Astrocyte (in vitro differentiated cells and primary cell): ENCODE measurements around the gene MECP2. TPM values are rescaled to one million over a fixed set of nuclear protein-coding genes. Genes with fewer than 3 reads are reported as not detected.

ENCODE experiments used
- DNase-seq: peaks from one replicate; pipeline ENCODE4 v3.0.0-alpha.2; 2010; ENCODE audit warnings: low read depth
- FAIRE-seq: peaks from 2 replicates; lab custom pipeline; 2011; peaks lifted over from hg19 to GRCh38; lab: Jason Lieb, UNC
- H2AFZ ChIP-seq: 2 replicates; pipeline ENCODE4 v1.6.0; 2012; ENCODE audit warnings: low read depth, low read length, inconsistent platforms
- H3K27ac ChIP-seq: 2 replicates; pipeline ENCODE4 v1.5.1; 2011; ENCODE audit warnings: low read depth, low read length, inconsistent platforms
- H3K27me3 ChIP-seq: 2 replicates; pipeline ENCODE4 v1.6.0; 2011; ENCODE audit warnings: low read length, inconsistent platforms; ENCODE audit not compliant: insufficient read depth
- H3K36me3 ChIP-seq: 2 replicates; pipeline ENCODE4 v1.5.1; 2011; ENCODE audit warnings: low read length, inconsistent platforms; ENCODE audit not compliant: insufficient read depth
- H3K4me1 ChIP-seq: 2 replicates; pipeline ENCODE4 v1.5.1; 2011; ENCODE audit warnings: low read length, inconsistent platforms; ENCODE audit not compliant: insufficient read depth
- H3K4me2 ChIP-seq: 2 replicates; pipeline ENCODE4 v1.6.0; 2012; ENCODE audit warnings: low read length, inconsistent platforms
- H3K4me3 ChIP-seq: 2 replicates; pipeline ENCODE4 v1.5.1; 2011; ENCODE audit warnings: low read depth, mild to moderate bottlenecking, low read length, inconsistent platforms; ENCODE audit not compliant: insufficient read depth
- H3K79me2 ChIP-seq: 2 replicates; pipeline ENCODE4 v1.6.0; 2012; ENCODE audit warnings: mild to moderate bottlenecking, low read length, inconsistent platforms; ENCODE audit not compliant: insufficient read depth
- H3K9ac ChIP-seq: 2 replicates; pipeline ENCODE4 v1.6.0; 2012; ENCODE audit warnings: mild to moderate bottlenecking, low read length, inconsistent platforms
- H3K9me3 ChIP-seq: 2 replicates; pipeline ENCODE4 v1.5.1; 2012; ENCODE audit warnings: low read depth, mild to moderate bottlenecking, low read length, inconsistent platforms; ENCODE audit not compliant: insufficient read depth
- H4K20me1 ChIP-seq: 2 replicates; pipeline ENCODE4 v1.6.0; 2012; ENCODE audit warnings: low read length, inconsistent platforms; ENCODE audit not compliant: insufficient read depth
- H3K27ac Mint-ChIP-seq: one replicate; pipeline ENCODE4 v1.8.0; 2021; ENCODE audit warnings: mild to moderate bottlenecking, mixed read lengths; ENCODE audit not compliant: unreplicated experiment
- H3K27me3 Mint-ChIP-seq: one replicate; pipeline ENCODE4 v1.8.0; 2021; ENCODE audit warnings: low read depth, mixed read lengths; ENCODE audit not compliant: unreplicated experiment
- H3K36me3 Mint-ChIP-seq: one replicate; pipeline ENCODE4 v1.8.0; 2021; ENCODE audit warnings: low read depth, mixed read lengths; ENCODE audit not compliant: unreplicated experiment
- H3K4me1 Mint-ChIP-seq: one replicate; pipeline ENCODE4 v1.8.0; 2021; ENCODE audit warnings: low read depth, mixed read lengths; ENCODE audit not compliant: unreplicated experiment
- H3K4me3 Mint-ChIP-seq: one replicate; pipeline ENCODE4 v1.8.0; 2021; ENCODE audit warnings: mild to moderate bottlenecking, moderate library complexity, mixed read lengths; ENCODE audit not compliant: unreplicated experiment
- H3K9me3 Mint-ChIP-seq: one replicate; pipeline ENCODE4 v1.8.0; 2021; ENCODE audit warnings: mild to moderate bottlenecking, mixed read lengths; ENCODE audit not compliant: unreplicated experiment
- EZH2 ChIP-seq: IDR thresholded peaks from 2 replicates; pipeline ENCODE4 v1.6.1; 2012; ENCODE audit warnings: mild to moderate bottlenecking, low read length, inconsistent platforms; ENCODE audit not compliant: insufficient read depth
- total RNA-seq: library from RNA; stranded (reverse); gene quantifications from 2 replicates; pipeline ENCODE4 v1.2.1, GENCODE V29; 2021
- TF ChIP-seq, protein P1 (sequence below): IDR thresholded peaks from 2 replicates; pipeline ENCODE4 v1.5.1; 2011; ENCODE audit warnings: low read depth, mild to moderate bottlenecking, inconsistent platforms, low read length, moderate library complexity; ENCODE audit not compliant: insufficient read depth

The MECP2 gene
- total RNA-seq, 1 donor from 2014 or later, result 36.2 TPM

DNA sequence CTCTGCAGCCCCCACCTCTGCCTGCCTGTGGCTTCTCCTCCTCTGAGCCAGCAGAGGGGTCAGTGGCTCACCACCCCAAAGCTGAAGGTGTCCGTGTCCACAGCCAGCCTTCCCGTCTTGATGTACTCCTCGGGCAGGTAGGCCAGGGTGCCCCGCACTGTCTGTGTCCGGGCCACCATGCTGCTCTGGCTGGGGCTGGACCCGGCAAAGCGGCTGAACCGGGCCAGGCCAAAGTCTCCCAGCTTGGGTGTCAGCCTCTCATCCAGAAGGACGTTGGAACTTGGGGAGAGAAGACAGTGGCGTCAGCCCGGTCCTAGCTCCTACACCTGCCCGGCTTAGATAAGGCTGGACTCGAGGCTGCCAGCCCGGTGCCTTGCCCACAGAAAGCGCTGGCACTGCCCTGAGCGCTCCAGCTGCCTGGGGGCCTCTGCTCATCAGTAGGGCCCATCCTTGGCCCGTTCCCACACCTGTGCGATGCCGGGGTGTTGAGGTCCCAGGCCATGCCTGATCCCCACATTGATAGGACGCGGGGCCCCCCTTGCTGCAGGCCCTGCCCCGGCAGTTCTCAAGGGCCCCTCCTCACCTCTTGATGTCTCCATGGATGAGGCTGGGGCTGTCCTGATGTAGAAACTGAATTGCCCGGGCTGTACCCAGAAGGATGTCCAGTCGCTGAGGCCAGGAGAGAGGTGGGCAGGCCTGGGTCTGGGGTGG is 81.0 kb downstream of the MECP2 start:
- Mint-ChIP-seq H3K4me1 (peaks cover 8% of the 10 kb centered on the region), H3K36me3 (no peaks in the 10 kb centered on the region), H3K27me3 (no peaks in the 10 kb centered on the region), H3K4me3 (no peak overlapping the region), H3K9me3 (no peaks in the 10 kb centered on the region), H3K27ac (no peak overlapping the region)
- DNase-seq (no peak), FAIRE-seq (no peak)
- no peak for TF ChIP-seq EZH2
- TF ChIP-seq, protein P1, sequence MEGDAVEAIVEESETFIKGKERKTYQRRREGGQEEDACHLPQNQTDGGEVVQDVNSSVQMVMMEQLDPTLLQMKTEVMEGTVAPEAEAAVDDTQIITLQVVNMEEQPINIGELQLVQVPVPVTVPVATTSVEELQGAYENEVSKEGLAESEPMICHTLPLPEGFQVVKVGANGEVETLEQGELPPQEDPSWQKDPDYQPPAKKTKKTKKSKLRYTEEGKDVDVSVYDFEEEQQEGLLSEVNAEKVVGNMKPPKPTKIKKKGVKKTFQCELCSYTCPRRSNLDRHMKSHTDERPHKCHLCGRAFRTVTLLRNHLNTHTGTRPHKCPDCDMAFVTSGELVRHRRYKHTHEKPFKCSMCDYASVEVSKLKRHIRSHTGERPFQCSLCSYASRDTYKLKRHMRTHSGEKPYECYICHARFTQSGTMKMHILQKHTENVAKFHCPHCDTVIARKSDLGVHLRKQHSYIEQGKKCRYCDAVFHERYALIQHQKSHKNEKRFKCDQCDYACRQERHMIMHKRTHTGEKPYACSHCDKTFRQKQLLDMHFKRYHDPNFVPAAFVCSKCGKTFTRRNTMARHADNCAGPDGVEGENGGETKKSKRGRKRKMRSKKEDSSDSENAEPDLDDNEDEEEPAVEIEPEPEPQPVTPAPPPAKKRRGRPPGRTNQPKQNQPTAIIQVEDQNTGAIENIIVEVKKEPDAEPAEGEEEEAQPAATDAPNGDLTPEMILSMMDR, result no peak
- Histone ChIP-seq H3K4me2 (no peak overlapping the region), H3K27me3 (no peaks in the 10 kb centered on the region), H3K36me3 (peaks cover 2% of the 10 kb centered on the region), H3K4me3 (no peak overlapping the region), H4K20me1 (peaks cover 7% of the 10 kb centered on the region), H2AFZ (no peak overlapping the region), H3K79me2 (peaks cover 35% of the 10 kb centered on the region), H3K4me1 (peaks cover 19% of the 10 kb centered on the region), H3K9ac (no peak overlapping the region), H3K9me3 (no peaks in the 10 kb centered on the region), H3K27ac (no peak overlapping the region)

DNA sequence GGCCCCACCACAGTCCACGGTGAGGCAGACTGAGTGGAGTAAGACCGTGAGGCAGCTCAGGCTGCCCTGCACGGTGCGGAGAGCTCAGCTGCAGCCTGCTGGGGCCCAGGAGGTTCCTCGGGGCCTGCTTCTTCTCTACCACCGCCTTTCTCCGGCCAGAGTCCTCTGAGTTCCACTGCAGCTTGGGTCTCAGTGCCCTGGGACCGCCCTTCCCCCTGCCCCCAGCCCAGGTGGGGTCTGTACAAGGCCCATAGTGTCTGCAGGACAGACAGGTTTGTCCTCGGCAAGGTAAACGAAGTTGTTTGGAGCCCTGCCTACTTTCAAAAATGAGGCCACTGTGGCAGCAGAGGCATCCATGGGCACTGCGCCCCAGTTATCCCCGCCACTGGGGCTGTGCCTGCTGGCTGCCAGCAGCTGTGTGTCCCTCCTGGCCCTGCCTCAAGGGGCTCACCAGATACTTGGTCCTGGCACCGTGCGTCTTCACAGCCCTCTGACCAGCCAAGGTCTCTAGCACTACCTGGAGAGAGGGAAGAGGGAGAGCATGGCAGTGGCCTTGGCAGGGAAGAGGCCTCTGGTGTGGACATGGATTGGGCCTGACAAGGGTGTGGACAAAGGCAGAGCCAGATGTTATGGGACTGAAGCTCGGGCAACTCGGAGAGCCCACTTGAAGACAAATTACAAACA is 81.8 kb downstream of the MECP2 start:
- peaks cover 5% of the 10 kb centered on the region for H3K4me1 Mint-ChIP-seq
- TF ChIP-seq, protein P1, result no peak
- no peak for TF ChIP-seq EZH2
- no peak for FAIRE-seq
- Histone ChIP-seq H3K27ac (no peak overlapping the region), H2AFZ (no peak overlapping the region), H3K4me1 (peaks cover 11% of the 10 kb centered on the region), H3K9ac (no peak overlapping the region), H3K9me3 (no peaks in the 10 kb centered on the region), H3K4me3 (no peak overlapping the region), H3K4me2 (no peak overlapping the region), H3K27me3 (no peaks in the 10 kb centered on the region), H4K20me1 (peaks cover 7% of the 10 kb centered on the region), H3K79me2 (peaks cover 35% of the 10 kb centered on the region), H3K36me3 (peaks cover 2% of the 10 kb centered on the region)
- no peaks in the 10 kb centered on the region for H3K9me3 Mint-ChIP-seq
- H3K27me3 Mint-ChIP-seq, result no peaks in the 10 kb centered on the region
- no peak overlapping the region for H3K4me3 Mint-ChIP-seq
- H3K36me3 Mint-ChIP-seq, result no peaks in the 10 kb centered on the region
- H3K27ac Mint-ChIP-seq, result no peak overlapping the region
- no peak for DNase-seq
